Kasumi-1 (cell line): ENCODE data around the gene KCNS3.
"Not testable (repeated sequence)": the region's sequence is repeated elsewhere in the genome, so short reads cannot be mapped to it uniquely, and the experiment has no call there.

Experiments
- DNase-seq, 2 experiments: peaks; one replicate each; lab custom pipeline; 2025; lab: John Stamatoyannopoulos, UW

KCNS3 gene

DNA sequence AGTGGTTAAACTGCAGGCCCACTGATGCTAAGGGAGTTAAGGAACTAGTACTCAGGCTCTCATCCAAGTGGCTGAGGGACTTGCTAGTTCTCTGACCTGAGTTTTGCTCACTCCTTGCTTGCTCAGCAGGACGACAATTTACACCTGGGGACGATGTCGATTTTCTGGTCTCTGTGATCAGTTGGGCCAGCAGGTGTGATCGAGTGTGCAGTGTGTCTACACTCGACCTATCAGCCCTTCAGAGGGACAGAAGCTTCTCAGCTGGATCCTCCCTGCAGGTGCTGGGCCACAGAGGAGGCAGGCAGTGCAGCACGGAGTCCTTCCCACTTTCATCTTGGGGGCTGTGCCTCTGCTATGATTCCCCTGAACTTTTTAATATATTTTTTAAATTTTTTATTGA, 71.5 kb downstream of the KCNS3 start:
- DNase-seq, result no peak

DNA sequence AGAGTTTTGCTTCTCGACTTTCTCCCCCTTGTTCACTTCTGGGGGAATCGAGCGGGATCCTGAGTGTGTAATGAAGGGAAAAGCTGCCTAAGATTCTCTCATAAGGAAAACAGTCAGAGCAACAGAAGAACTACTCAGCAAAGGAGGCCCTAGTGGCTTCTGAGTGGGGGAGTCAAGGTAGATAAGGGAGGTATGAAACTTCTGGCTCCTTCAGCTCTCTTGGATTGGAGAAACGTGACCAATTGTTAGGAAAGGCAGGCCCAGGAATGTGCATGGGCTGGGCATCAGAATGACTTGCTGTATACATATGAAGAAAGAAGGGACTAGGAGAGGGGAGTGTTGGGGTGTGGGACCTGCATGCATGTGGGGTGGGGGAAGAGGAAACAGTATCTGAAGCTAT, 73.1 kb downstream of the KCNS3 start:
- no peak for DNase-seq

DNA sequence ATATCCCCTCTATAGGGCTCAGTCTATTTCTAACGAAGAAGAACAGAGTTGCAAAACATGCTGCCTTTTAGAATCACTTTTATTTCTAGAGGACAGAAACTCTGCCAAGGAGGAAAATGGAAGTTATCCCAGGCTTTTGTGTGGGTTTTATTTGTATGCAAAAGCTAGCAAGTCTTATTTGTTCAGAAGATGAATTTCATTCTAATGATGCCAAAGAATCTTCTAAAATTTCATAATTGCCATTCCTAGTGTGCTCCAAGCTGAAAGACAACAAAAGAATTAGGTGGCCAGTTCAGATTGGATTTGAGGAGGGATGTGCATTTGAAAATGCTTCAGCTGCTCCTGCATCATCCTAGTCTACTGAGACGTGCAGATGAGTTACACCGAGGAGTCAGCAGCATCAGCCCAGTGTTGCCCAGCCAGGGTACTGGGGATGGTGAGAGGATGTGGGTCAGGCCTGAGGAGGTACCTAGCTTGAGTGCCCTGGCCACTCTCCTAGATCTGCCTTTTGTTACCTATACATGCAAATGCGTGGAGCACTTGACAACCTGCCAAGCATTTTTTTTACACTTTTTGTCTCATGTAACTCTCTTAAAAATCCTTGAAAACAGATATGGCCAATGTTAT, 80.1 kb downstream of the KCNS3 start:
- DNase-seq, result no peak

DNA sequence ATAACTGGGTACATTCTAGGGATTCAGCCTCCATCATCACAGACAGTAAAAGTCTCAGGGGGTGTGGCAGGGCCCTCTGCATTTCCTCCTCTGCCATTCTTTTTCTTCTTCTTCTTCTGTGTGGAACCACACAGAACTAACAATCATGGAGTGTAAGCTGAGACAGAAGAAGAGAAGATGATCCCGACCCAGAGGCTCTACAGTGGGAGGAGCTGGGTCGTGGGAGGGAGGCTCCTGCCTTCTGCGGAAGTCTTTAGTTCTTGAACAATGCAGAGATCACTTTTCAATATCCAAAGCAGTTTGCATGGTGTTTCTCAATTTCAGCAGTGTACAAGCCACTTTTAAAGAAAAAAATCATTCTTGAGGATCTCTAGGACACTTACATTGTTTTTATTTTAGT, 80.9 kb downstream of the KCNS3 start:
- no peak for DNase-seq

DNA sequence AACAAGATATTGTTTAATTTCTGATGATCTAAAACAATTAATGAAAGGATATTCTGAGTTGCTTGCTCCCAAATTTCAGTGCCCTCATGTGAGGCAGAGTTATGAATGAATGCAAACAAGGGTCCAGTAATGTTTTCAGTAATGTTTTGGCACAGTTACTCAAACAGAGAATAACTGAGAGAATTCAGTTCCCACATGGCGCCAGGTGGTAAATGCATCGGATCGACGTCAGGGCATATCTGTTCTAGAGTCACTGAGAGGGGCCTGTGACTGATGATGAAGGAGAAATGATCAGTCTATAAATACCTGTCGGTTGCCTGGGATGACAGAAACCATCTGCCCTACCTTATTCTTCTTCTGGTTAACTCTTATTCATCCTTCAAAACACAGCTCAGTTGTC, 81.4 kb downstream of the KCNS3 start:
- DNase-seq, result no peak

DNA sequence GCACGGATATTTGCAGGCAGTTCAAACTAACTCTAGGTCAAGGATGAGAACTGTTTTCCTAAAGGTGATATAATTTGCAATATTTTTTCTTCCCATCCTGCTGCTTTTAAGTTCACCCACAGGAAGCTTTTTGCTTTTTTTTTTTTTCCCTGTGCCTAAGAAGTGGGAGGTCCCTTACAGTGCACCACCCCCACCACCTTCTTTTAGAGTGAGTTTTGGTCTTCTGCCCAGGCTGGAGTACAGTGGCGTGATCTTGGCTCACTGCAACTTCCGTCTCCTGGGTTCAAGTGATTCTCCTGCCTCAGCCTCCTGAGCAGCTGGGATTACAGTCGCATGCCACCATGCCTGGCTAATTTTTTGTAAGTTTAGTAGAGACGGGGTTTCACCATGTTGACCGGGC, 82.5 kb downstream of the KCNS3 start:
- no peak for DNase-seq

DNA sequence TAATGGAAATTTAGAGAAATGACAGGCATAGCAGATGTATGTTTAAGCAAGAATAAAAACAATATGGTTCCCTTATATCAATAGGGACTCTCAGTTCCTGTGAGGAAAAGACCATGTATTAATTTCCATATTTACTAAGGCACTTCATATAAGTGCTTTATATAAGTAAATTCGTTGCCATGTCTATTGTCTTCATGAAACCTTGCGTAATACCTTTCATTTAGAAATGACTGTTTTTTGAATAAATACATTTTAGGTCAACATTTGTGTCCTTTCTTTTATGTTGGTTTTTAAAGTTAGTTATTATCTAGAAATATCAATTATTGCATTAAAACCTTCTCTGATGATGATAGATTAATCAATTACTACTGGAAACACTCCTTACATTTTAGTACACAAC, 83.3 kb downstream of the KCNS3 start:
- no peak for DNase-seq

DNA sequence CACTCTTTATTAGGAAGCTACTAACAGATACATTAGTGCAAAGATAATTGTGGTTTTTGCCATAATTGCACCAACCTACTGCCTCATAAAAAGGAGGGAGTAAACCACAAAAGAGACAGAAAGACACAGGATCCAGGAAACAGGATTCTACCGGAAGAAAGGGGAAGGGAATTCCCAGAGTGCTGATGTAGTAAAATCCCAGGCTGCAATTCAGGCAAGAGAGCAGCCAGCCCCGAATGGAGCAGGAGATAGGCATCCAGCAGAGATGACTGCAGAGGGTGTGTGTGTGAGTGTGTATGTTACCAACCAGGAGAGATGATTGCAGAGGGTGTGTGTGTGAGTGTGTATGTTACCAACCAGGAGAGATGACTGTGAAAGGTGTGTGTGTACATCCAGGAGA, 84.4 kb downstream of the KCNS3 start:
- DNase-seq, result no peak

DNA sequence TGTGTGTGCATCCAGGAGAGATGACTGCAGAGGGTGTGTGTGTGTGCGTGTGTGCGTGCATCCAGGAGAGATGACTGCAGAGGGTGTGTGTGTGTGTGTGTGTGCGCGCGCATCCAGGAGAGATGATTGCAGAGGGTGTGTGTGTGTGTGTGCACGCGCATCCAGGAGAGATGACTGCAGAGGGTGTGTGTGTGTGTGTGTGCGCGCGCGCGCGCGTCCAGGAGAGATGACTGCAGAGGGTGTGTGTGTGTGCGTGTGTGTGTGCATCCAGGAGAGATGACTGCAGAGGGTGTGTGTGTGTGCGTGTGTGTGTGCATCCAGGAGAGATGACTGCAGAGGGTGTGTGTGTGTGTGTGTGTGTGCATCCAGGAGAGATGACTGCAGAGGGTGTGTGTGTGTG, 85.1 kb downstream of the KCNS3 start:
- DNase-seq, result not testable (repeated sequence)

DNA sequence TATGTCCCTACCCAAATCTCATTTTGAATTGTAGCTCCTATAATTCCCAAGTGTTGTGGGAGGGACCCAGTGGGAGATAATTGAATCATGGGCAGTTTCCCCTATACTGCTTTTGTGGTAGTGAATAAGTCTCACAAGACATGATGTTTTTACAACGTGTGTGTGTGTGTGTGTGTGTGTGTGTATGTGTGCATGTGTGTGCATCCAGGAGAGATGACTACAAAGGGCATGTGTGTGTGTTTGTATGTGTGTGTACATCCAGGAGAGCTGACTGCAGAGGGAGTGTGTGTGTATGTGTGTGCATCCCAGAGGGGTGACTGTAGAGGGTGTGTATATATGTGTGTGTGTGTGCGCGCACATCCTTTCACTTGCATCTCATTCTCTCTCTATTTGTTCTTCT, 86.7 kb downstream of the KCNS3 start:
- DNase-seq, result no peak

DNA sequence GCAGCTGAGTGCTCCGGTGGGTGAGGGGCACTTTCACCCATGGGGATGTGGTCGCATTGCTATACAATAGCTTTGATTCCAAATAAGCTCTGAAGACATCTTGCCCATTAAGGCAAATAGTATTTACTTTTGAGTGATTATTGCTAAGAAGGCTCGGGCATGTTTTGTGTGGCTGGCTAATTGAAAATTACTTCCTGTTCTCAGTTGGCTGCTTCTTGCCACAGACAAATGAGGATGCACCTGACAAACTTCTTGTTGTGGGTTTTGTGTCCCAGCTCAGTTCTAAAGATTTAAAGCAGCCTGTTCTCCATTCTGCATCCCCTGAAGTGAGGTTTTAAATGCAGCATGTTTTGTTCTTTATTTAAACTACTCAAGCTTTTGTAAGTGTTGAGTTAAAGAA, 88.3 kb downstream of the KCNS3 start:
- peak in 1 of 2 experiments; percentile 1 for DNase-seq

DNA sequence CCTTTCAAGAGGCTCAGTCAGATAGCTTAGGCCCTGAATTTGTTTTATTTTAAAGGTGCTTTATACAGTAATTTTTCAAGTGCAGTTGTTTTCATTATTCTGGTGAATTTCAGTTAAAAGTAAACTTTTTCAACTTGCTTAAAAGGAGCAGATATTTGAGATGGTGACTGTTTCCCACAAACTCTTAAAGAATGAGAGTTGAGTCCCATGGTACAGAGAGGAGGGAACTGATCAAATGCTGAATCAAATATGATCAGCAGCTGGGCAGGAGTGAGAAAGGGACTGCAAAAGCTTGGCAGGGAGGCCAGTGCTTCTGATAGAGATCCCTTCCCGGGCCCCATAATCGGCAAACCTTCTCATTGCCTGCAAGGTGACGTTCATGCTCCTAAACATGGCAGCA, 91.2 kb downstream of the KCNS3 start:
- no peak for DNase-seq

DNA sequence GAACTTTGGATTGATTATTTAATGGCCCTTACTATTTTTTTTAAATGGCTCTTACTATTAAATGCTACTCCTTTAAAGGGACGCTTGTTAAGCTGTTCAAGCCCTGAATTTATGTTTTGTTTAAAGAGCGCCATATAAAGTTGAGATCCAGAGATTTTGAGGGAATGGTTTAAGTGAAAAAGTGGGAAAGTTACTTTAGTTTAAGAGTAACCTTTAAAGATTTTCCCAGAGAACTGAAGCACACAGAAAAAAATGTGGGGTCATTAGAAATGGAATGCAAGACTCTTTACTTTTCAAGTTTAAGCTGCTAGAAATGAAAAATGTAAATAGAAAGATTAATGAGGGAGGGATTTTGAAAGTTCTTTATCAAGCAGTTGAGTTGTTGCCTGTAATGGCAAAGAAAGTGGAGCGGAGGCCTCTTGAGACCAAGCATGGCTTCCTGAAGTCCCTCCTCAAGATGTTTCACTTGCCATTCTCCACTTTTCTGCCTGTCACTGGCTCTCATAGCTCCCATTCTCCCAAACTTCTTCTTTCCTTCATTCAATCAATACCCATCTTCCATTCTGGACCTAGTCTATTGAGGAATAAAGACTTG, 93.2 kb downstream of the KCNS3 start:
- no peak for DNase-seq

DNA sequence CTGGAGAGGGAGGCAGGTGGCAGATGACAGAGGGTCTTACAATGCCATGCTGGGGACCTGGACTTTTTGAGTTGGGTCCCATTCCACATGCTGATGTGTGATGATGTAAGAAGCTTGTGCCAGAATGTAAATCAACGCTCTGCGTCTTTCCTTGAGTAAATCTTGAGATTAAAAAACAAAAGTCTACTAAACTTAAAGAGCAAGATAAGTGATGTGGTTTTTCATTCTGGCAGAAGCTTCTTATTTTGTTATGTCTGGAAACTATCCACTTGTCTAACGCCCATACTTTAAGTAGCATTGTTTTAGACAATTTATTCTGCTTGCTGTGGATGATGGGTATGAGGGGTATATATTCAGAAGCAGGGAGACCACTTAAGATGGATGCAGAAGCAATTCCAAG, 94.5 kb downstream of the KCNS3 start:
- DNase-seq, result no peak

DNA sequence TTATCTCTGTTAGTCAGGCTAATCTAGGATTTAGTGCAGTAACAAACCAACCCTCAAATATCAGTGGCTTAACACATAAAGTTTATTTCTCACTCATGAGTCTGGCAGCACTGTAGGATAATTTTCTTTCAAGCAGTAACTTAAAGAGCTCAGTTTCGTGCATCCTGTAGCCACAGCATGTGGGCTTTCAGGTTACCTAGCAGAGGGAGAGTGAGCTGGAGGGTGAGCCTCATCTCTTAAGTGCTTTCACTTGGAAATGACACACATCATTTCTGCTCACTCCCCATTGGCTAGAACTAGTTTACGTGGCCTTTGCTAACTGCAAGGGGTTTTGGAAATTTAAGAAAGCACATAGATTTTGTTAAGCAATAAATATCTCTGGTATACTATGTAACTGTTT, 96.9 kb downstream of the KCNS3 start:
- DNase-seq, result no peak

DNA sequence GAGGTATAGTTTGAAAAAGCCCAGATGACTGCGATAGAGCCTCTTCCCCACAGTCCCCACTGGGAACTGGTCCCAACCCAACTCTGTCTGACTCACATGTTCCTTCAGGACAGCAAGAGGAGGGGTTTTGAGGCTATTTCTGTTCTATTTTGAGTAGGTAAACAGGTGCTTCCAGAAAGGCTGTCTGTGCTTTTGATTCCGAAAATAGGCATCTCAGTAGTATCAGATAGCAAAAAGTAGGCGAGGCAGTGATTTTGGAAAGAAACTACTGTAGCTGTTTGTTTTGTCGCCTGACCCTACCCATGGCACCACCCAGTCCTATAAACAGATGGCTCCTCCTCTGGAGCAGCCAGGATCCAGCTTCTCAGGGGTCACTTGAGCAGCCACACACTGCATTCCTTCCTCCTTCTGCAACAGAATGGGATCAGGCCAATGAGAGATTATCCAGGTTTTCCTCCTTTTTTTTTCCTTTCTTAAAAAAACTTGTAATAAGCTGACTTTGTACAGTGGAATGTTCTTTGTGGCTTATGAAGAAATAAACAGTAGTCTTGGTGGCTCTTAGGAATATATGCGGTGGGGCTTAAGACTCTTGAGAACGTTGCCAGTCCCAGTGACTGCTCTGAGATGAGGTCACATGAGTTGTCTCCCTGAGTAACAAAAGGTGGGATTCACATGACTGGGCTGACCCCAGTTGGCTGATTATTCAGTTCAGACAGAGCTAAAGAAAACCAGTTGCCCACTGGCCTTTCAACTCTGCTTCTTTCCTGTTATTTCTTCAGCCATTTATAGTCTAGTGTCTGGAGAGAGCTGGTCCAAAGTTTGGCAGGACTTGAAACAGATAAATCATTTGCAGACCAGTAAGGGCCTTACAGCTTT, 98.6 kb downstream of the KCNS3 start:
- no peak for DNase-seq

DNA sequence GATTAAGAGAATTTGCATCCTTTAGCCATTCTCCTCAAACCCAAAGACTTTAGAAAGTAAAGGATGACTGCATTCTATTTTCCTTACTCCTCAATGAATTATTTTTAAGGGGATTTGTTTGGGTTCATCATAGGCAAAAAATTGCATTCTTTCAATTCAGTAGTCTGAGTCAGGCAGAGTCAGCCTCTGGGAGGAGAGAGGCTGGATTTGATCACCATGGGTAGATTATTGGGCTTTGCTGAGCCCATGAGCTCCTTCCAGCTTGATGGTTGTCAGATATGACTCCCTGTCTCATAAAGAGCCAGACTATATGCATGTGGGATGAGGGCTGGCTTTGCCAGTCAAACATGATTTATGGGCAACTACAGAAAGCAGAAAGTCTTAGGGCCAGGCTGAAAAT, 101.2 kb downstream of the KCNS3 start:
- DNase-seq, result no peak

DNA sequence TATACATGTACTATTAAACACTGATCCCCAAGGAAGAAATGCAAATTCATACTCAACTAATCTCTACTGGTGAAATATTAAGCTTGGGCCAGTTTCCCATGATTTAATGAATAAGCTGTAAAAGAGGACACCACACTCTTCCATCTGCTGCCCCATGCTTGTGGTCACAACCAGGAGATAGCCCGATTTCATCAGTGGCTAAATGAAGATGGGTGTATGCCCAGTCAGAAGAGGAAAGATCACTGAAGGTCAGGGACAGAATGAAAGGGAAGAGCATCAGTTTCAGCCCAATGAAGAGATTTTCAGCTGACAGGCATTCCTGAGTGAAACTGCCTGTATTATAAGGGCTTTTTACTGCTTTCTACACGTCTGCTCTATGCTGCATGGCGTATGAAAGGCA, 103.5 kb downstream of the KCNS3 start:
- no peak for DNase-seq
